CD4-positive, alpha-beta T cell treated with Interleukin-10 for 1 hour (primary cell): ENCODE data around the gene TSSC4.
"Not testable (repeated sequence)": the region's sequence is repeated elsewhere in the genome, so short reads cannot be mapped to it uniquely, and the experiment has no call there.

Source experiments
- DNase-seq: peaks from one replicate; pipeline ENCODE4 v3.0.0-alpha.2; 2020

TSSC4 gene

DNA sequence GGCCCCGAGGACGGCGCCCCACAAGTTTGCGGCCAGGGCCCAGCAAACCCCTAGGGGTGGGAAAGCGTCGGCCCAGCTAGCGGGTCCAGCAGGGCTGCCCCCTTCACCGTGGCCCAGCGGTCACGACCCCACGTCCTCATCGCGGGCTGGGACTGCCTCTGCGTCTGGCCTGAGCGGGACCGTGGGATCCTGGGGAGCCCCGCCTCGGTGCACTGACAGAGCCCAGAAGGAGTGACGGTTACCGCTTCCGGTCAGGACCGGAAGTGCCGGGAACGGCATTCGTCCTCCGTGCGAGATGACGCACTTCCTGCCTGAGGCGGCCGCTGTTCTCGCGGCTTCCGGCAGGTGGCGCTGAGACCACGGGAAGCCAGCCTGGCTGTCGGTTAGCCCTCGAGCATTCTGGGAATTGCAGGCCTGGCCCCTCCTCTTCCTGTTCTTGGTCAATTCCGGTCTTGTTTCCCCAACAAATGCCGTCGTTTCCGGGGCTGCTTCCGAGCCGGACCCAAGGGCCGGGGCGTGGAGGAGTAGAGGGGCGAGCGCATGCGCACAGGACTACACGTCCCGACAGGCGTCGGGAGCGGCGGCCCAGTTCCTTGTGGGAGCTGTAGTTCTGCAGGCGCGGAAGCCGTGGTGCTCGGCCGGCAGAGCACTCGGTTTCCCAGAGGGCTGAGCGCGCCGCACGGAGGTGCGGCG lies at the start of gene TSSC4:
TSS of gene TSSC4 (plus strand) at position 682 of the 693 bp plus-strand sequence. CDS start 1,884 bp downstream, outside the sequence.
- DNase-seq, result peak; percentile 100

GRCh38 chr11:2351701-2352100 lies 48.8 kb upstream of the TSSC4 start:
- DNase-seq, result no peak

- DNase-seq, result no peak
These were observed 48.1 kb upstream of the TSSC4 start for GRCh38 chr11:2352420-2352819.

- DNase-seq, result no peak
These were observed 45.4 kb upstream of the TSSC4 start for GRCh38 chr11:2355000-2355644.

DNA sequence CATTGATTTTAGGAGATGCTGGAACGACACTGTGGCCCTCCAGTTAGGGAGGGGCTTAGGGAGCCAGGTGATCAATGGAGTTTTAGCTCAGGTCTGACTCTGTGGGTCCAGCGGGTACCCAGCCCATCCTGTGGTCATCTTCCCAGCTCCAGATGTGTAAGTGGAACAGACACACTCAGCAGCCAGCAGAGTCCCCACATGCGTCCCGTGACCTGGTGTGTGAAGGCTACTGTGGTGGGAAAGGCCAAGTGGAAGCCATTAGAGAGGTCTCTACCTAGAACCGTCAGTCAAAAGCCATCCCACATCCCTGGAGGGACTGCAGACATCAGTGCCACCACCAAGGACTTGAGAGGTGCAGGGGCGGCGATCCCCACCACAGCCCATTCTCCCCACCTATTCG lies 43.3 kb upstream of the TSSC4 start:
- DNase-seq, result no peak

DNA sequence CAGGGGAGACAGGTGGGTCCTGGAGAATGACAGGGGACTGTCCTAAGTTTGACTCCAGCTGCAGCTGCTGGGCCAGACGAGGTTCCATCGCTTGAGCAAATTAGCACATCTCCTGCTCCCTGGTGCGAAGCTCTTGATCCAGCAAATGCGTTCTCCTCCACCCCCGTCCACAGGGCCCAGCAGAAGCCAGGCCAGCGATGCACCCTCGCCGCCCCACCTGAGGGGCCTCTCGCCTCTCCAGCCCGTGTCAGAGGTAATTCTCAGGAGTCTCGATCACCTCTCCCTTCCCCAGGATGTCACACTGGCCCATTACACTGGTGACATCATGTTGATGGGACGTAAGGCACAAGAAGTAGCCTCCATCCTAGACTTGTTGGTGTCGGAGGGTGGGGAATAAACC lies 42.9 kb upstream of the TSSC4 start:
- DNase-seq, result not testable (repeated sequence)

- no peak for DNase-seq
These were observed 41.7 kb upstream of the TSSC4 start for GRCh38 chr11:2358754-2359442.

GRCh38 chr11:2359557-2359956 lies 41.0 kb upstream of the TSSC4 start:
- no peak for DNase-seq

GRCh38 chr11:2360081-2360642 lies 40.4 kb upstream of the TSSC4 start:
- DNase-seq, result no peak

- DNase-seq, result no peak
These were observed 39.0 kb upstream of the TSSC4 start for GRCh38 chr11:2361565-2361964.

DNA sequence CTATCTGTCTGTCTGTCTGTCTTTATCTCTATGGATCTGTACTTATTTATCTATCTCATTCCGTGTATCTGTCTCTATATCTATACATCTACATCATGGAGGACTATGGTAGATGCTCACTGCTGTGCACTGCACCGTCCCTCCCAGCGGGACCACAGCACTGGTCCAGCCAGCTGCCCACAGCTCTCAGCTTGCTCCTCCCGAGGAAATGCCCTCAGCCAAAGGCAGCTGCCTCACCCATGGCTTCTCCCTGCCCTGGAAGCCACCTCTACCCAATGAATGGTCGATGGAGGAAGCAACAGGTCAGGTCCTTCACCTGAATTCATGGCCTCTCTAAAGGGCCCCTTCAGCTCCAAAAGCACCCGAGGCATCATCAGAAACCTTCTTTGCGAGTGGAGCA lies 38.1 kb upstream of the TSSC4 start:
- DNase-seq, result no peak

DNA sequence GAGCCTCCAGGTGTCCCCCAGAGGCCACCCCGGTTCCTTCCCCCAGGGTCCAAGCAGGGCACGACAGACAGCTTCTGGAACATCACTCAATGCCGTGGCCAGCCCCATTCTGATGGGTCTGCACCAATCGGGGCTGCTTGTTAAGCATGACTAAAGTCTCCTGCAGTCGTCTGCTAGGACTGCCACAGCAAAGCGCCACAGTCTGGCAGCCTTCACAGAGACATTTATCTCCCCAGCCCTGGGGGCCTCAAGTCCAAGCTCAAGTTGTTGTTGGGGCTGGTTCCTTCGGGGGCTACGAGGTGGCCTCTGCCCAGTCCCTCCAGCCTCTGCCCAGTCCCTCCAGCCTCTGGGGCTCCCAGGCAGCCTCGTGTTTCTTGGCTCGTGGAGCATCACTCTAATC lies 37.4 kb upstream of the TSSC4 start:
- DNase-seq, result no peak

- DNase-seq, result no peak
These were observed 36.8 kb upstream of the TSSC4 start for GRCh38 chr11:2363577-2364370.

DNA sequence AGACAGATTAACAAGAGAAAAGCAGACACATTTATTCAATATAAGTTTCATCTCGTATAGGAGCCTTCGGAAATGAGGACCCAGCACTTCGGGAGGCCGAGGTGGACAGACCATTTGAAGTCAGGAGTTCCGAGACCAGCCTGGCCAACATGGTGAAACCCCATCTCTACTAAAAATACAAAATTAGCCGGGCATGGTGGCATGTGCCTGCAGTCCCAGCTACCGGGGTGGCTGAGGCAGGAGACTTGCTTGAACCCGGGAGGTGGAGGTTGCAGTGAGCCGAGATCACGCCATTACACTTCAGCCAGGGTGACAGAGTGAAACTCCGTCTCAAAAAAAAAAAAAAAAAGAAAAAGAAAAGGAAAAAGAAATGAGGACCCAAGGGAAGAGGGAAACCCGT lies 36.2 kb upstream of the TSSC4 start:
- DNase-seq, result not testable (repeated sequence)

GRCh38 chr11:2365571-2366210 lies 34.9 kb upstream of the TSSC4 start:
- DNase-seq, result no peak

GRCh38 chr11:2366276-2366675 lies 34.3 kb upstream of the TSSC4 start:
- DNase-seq, result no peak

DNA sequence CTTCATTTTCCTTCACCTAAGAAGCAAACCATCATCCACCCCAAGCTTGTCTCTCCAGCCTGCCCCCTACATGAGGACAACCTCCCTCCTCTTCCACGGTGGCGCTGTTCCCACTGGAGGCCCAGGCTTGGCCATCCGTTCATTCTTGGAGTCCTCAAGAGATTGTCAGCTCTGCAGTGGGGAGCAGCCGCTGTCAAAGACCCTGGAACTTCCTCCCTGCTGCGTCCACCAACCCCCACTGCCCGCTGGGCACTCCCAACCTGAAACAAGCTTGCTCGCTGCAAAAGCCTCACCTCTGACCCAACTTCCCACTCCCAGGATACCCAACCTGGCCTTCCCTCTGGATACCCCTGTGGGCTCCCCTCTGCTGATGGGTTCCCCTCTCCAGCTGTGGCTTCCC lies 33.8 kb upstream of the TSSC4 start:
- DNase-seq, result no peak

GRCh38 chr11:2367266-2368160 lies 33.0 kb upstream of the TSSC4 start:
- DNase-seq, result no peak

GRCh38 chr11:2368178-2368850 lies 32.2 kb upstream of the TSSC4 start:
- no peak for DNase-seq

DNA sequence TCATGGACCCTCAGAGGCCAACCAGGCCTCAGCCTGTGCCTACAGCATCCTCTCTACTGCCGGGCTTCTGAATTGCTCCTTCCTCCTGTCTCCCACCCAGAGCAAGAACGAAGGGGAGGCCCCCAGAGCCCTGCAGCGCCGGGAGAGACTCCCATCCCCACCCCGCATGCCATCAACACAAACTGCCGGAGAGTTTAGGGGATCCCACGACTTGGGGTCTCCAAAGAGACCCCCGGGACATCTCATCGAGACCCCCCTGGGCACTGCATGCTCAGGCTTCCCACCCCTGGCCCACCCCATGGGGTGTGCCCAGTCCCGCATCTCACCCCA lies 31.7 kb upstream of the TSSC4 start:
- no peak for DNase-seq

DNA sequence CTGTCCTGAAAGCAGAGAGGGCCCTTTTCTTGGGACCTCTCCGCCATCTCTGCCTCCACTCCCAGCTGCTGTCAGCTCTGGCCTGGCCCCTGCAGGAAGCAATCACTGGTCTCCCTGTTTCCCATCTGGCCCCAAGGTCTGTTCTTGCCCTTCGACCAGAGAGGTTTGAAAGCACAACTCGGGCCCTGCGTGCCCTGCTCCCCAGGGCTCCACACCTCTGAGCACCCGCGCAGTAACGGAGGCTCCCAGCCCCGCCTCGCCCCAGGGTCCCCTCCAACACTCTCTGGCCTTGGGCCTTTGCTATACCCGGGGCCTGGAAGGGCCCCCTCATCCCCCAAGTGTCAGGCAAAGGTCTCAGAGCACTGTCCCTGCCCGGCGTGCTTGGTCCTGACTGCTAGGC lies 31.2 kb upstream of the TSSC4 start:
- DNase-seq, result no peak
